Measurements from ENCODE around the gene BRPF3. TPM values are rescaled to one million over a fixed set of nuclear protein-coding genes. Genes with fewer than 3 reads are reported as not detected.

BRPF3 gene
- total RNA-seq, 1 donor from 2014 or later: 6.3 TPM

DNA sequence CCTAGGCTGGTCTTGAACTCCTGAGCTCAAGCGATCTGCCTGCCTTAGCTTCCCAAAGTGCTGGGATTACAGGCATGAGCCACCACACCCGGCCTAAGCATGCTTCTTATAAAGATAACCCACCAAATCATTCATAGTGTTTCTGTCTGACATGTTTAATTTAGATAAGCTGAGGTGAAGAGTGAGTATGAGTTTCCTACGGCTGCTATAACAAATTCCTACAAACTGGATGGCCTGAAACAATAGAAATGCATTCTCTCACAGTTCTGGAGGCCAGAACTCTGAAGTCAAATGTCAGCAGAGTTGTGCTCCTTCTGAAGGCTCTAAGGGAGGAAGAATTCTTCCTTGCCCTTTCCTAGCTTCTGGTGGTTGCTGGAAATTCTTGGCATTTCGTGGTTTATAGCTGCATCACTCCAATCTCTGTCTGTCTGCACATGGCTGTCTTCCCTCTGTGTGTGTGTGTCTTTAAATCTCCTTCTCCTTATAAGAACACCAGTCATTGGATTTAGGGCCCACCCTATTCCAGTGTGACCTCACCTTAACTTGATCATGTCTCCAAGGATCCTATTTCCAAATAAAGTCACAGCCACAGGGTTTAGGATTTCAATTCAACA, 36.3 kb upstream of the BRPF3 start:
- TF ChIP-seq, protein P1, sequence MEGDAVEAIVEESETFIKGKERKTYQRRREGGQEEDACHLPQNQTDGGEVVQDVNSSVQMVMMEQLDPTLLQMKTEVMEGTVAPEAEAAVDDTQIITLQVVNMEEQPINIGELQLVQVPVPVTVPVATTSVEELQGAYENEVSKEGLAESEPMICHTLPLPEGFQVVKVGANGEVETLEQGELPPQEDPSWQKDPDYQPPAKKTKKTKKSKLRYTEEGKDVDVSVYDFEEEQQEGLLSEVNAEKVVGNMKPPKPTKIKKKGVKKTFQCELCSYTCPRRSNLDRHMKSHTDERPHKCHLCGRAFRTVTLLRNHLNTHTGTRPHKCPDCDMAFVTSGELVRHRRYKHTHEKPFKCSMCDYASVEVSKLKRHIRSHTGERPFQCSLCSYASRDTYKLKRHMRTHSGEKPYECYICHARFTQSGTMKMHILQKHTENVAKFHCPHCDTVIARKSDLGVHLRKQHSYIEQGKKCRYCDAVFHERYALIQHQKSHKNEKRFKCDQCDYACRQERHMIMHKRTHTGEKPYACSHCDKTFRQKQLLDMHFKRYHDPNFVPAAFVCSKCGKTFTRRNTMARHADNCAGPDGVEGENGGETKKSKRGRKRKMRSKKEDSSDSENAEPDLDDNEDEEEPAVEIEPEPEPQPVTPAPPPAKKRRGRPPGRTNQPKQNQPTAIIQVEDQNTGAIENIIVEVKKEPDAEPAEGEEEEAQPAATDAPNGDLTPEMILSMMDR (IDR thresholded peaks at IDR 0.05; ENCODE audit: insufficient read depth, low read length, severe bottlenecking): no peak
- no peak for DNase-seq (ENCODE audit: low read depth)
- Histone ChIP-seq H3K36me3 (ENCODE audit: control insufficient read depth, insufficient read depth, low read length) (no peaks in the 10 kb centered on the region), H3K4me3 (ENCODE audit: low read depth, low read length) (no peak overlapping the region), H3K27me3 (ENCODE audit: control insufficient read depth, insufficient read depth, low read length) (no peaks in the 10 kb centered on the region)
- FAIRE-seq: no peak

DNA sequence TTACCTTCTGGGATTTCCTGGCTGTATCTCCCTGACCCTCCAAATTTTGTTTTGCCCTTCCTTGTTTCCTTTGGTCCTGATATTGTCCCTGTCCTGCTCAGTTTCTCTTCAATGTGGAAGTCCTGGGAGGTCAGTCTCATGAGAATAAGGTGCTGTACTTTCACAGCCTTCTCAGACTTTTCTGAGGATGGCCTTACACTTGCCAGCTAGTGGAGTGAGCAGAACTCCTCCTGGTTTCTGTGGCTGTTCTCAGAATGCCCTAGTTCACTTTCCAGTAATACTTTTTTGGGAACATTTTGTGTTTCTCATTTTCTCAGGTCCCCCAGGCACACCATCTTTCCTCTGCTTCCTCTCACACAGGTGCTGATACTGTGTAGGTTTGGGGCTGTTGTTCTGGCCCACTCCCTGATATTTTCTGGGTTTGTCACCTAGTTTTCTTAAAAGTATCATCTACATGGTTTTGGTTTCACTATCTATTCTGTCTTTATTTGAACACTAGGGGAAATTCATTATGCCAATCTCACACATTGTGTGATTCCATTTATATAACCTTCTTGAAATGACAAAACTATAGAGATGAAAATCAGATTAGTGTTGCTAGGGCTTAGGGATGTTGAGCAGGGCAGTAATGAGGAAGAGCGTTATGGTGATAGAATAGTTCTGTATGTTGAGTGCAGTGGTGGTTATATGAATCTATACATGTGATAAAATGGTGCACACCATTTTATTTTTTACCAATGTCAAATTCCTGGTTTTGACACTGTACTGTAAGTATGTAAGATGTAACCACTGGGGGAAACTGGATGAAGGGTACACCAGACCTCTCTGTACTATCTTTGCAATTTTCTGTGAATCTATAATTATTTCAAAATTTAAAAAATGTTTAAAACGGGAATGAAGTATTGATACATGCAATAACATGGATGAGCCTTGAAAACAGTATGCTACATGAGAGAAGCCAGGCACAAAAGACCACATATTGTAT, 27.2 kb upstream of the BRPF3 start:
- no peak for FAIRE-seq
- no peak for DNase-seq (ENCODE audit: low read depth)

DNA sequence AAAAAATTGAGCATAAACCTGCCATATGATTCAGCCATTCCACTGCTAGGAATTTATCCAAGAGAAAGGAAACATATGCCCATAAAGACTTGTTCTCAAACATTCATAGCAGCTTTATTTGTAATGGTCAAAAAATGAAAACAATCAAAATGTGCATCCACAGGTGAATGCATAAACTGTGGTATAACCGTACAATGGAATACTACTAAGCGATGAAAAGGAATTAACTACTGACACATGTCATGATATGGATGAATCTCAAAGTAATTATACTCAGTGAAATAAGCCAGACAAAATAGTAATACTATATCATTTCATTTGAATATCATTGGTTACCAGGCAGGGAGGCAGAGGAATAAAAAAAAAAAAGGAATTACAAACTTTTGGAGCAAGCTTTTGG, 25.8 kb upstream of the BRPF3 start:
- DNase-seq (ENCODE audit: low read depth) (no peak), FAIRE-seq (no peak)
- no peaks in the 10 kb centered on the region for H3K27me3 ChIP-seq (ENCODE audit: control insufficient read depth, insufficient read depth, low read length)
- TF ChIP-seq, protein P1 (IDR thresholded peaks at IDR 0.05; ENCODE audit: insufficient read depth, low read length, severe bottlenecking): no peak
- no peak overlapping the region for H3K4me3 ChIP-seq (ENCODE audit: low read depth, low read length)
- H3K36me3 ChIP-seq (ENCODE audit: control insufficient read depth, insufficient read depth, low read length): no peaks in the 10 kb centered on the region

More for the DNA sequence above, 27.2 kb upstream of the BRPF3 start:
- TF ChIP-seq, protein P1 (IDR thresholded peaks at IDR 0.05; ENCODE audit: insufficient read depth, low read length, severe bottlenecking): no peak
- Histone ChIP-seq H3K27me3 (ENCODE audit: control insufficient read depth, insufficient read depth, low read length) (no peaks in the 10 kb centered on the region), H3K36me3 (ENCODE audit: control insufficient read depth, insufficient read depth, low read length) (no peaks in the 10 kb centered on the region), H3K4me3 (ENCODE audit: low read depth, low read length) (no peak overlapping the region)

DNA sequence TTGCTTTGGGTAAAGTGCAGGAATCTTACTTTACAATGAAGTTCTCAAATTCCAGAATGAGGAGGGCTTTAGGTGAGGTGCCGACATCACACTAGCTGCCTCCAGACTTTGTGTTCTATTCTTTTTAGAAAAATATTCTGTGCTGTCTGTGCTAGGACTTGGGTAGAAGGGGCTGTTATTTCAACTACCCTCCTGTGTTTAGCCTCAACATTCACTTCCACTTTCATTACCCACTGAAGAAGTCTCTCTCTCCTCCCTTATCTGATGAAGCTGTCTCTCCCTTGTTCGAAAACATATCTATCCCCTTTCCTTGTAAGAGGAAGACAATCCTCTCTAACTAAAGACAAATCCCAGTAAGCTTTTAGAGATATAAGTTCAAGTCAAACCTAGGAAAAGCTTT, 25.0 kb upstream of the BRPF3 start:
- TF ChIP-seq, protein P1 (IDR thresholded peaks at IDR 0.05; ENCODE audit: insufficient read depth, low read length, severe bottlenecking): no peak
- no peak for DNase-seq (ENCODE audit: low read depth)
- Histone ChIP-seq H3K27me3 (ENCODE audit: control insufficient read depth, insufficient read depth, low read length) (no peaks in the 10 kb centered on the region), H3K36me3 (ENCODE audit: control insufficient read depth, insufficient read depth, low read length) (no peaks in the 10 kb centered on the region), H3K4me3 (ENCODE audit: low read depth, low read length) (no peak overlapping the region)
- no peak for FAIRE-seq

DNA sequence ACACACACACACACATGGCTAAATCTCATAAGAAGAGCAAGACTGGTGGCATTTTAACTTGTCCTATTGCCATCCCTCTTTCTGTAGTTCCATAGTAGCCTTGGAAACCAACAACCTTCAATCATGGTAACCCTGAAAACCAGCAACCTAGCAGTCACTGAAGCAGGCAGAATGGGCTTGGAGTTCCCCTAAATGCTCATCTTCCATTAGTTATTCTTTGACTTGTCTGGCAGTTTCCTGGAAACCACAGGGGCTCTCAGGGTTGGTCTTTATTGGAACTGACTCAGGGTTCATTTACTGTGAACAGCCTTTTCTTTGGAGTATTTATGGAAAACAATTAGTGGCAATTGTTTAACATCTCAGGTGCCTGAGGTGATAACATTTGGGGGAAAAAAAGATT, 19.4 kb upstream of the BRPF3 start:
- no peaks in the 10 kb centered on the region for H3K36me3 ChIP-seq (ENCODE audit: control insufficient read depth, insufficient read depth, low read length)
- H3K27me3 ChIP-seq (ENCODE audit: control insufficient read depth, insufficient read depth, low read length): no peaks in the 10 kb centered on the region
- no peak overlapping the region for H3K4me3 ChIP-seq (ENCODE audit: low read depth, low read length)
- FAIRE-seq: no peak
- no peak for DNase-seq (ENCODE audit: low read depth)
- TF ChIP-seq, protein P1 (IDR thresholded peaks at IDR 0.05; ENCODE audit: insufficient read depth, low read length, severe bottlenecking): no peak

Measured in bronchial epithelial cell (primary cell).